Upper lobe of left lung (tissue), 4 donors: ENCODE results near the gene CUEDC1.

Source experiments
- CTCF ChIP-seq, 6 experiments: fragments of 450-650 bp in 4 of 6; fragments of 200-600 bp in 2 of 6; sonication (generic) in 2 of 6; IDR thresholded peaks; one replicate each; pipeline ENCODE4 v1.5.1; 2016 to 2019; ENCODE audit warnings: antibody characterized with exemption in 6 of 6
- EP300 ChIP-seq, 4 donors: sonication (generic); formaldehyde crosslinking; IDR thresholded peaks; one replicate each; pipeline ENCODE4 v1.5.1; 2017; ENCODE audit warnings: antibody characterized with exemption in 4 of 4, control low read depth in 2 of 4
- POLR2A ChIP-seq, 4 donors: fragments of 450-650 bp; IDR thresholded peaks; one replicate each; pipeline ENCODE4 v1.5.1; 2016 to 2017; ENCODE audit warnings: antibody characterized with exemption in 4 of 4, mild to moderate bottlenecking in 2 of 4

- no peak for TF ChIP-seq CTCF (IDR thresholded peaks at IDR 0.05)
- TF ChIP-seq POLR2A (IDR thresholded peaks at IDR 0.05), result no peak
- no peak for TF ChIP-seq EP300 (IDR thresholded peaks at IDR 0.05)
Observed at GRCh38 chr17:57972151-57972550, 16.9 kb upstream of the CUEDC1 start.
